Measurements from ENCODE around the gene TRIM10.

- TF ChIP-seq CTCF (IDR thresholded peaks at IDR 0.05 in 4 of 5, conservative IDR thresholded peaks at IDR 0.05 in 1 of 5) (no peak), POLR2A (IDR thresholded peaks at IDR 0.05) (no peak)
Measured at GRCh38 chr6:30184417-30185031, 23.5 kb upstream of the TRIM10 start.

All from gastrocnemius medialis (tissue), 4 donors.